H1 (cell line): ENCODE data around the gene LIN28B.

Experiments used
- ATF3 ChIP-seq: IDR thresholded peaks from 2 replicates; pipeline ENCODE4 v1.6.1; 2011; ENCODE audit warnings: low read depth, mild to moderate bottlenecking, low read length; ENCODE audit not compliant: insufficient read depth
- CBX8 ChIP-seq: fragments of 300-800, 300-1000 bp; sonication (generic); IDR thresholded peaks from 2 replicates; pipeline ENCODE4 v1.7.1; 2016; ENCODE audit warnings: low read depth, low read length, borderline replicate concordance
- CHD1 ChIP-seq: IDR thresholded peaks from 2 replicates; pipeline ENCODE4 v1.6.1; 2012; ENCODE audit warnings: low read depth, low read length, improper control_type of control experiment
- CTCF ChIP-seq, 3 experiments: IDR thresholded peaks; 1 replicate in 2 of 3; 2 replicates in 1 of 3; pipeline versions ENCODE4 v1.5.1 to v1.6.1; 2011; ENCODE audit warnings: low read length in 3 of 3, mild to moderate bottlenecking in 3 of 3, inconsistent platforms in 2 of 3, low read depth in 1 of 3, moderate library complexity in 1 of 3; ENCODE audit not compliant: insufficient read depth in 1 of 3; ENCODE audit errors: control extremely low read depth in 1 of 3
- GTF2F1 ChIP-seq: IDR thresholded peaks from 2 replicates; pipeline ENCODE4 v1.6.1; 2012; ENCODE audit warnings: low read depth, low read length, improper control_type of control experiment, borderline replicate concordance
- MAX ChIP-seq: IDR thresholded peaks from 2 replicates; pipeline ENCODE4 v1.6.1; 2012; ENCODE audit warnings: inconsistent platforms
- POLR2A ChIP-seq, 2 experiments: IDR thresholded peaks; 1 replicate in 1 of 2; 2 replicates in 1 of 2; pipeline ENCODE4 v1.6.1; 2011; ENCODE audit warnings: low read depth in 2 of 2, low read length in 2 of 2, mild to moderate bottlenecking in 2 of 2; ENCODE audit errors: control extremely low read depth in 1 of 2
- RAD21 ChIP-seq, 2 experiments: IDR thresholded peaks in 1 of 2; conservative IDR thresholded peaks in 1 of 2; 2 replicates each; pipeline ENCODE4 v1.6.1; 2011; ENCODE audit warnings: low read depth in 2 of 2, low read length in 2 of 2, improper control_type of control experiment in 1 of 2, inconsistent platforms in 1 of 2, mild to moderate bottlenecking in 1 of 2, moderate library complexity in 1 of 2
- TAF1 ChIP-seq: IDR thresholded peaks from 2 replicates; pipeline ENCODE4 v1.6.1; 2011; ENCODE audit warnings: mild to moderate bottlenecking, low read depth, low read length
- TAF7 ChIP-seq: optimal IDR thresholded peaks from 2 replicates; pipeline ENCODE3; 2011; ENCODE audit warnings: low read depth, mild to moderate bottlenecking, inconsistent platforms, low read length, moderate library complexity, borderline replicate concordance

GRCh38 chr6:105072798-105073199, 115.9 kb downstream of the LIN28B start:
- no peak for TF ChIP-seq CBX8
- no peak for TF ChIP-seq CTCF (IDR thresholded peaks at IDR 0.05; ENCODE audit: control extremely low read depth in 1 of 3, insufficient read depth in 1 of 3, low read depth in 1 of 3, low read length in 3 of 3)
- no peak for TF ChIP-seq TAF1
- no peak for TF ChIP-seq RAD21 (IDR thresholded peaks at IDR 0.05 in 1 of 2, conservative IDR thresholded peaks at IDR 0.05 in 1 of 2; ENCODE audit: low read depth in 2 of 2, low read length in 2 of 2)
- TF ChIP-seq GTF2F1: no peak
- TF ChIP-seq POLR2A (IDR thresholded peaks at IDR 0.05; ENCODE audit: control extremely low read depth in 1 of 2, low read depth in 2 of 2, low read length in 2 of 2): no peak
- TF ChIP-seq CHD1: no peak
- no peak for TF ChIP-seq MAX
- no peak for TF ChIP-seq TAF7
- no peak for TF ChIP-seq ATF3
